Neural cell (in vitro differentiated cells): ENCODE data around the gene AMIGO3. TPM values are rescaled to one million over a fixed set of nuclear protein-coding genes. Genes with fewer than 3 reads are reported as not detected.

ENCODE experiments used
- H2AFZ ChIP-seq: fragments of 200-600, 300-800 bp; sonication (generic), shearing (Covaris generic); 2 replicates; pipeline ENCODE4 v1.6.0; 2014; ENCODE audit warnings: low read depth, mild to moderate bottlenecking, antibody characterized with exemption, low read length, moderate library complexity
- H3F3A ChIP-seq: fragments of 200-600 bp; shearing (Covaris generic); 2 replicates; pipeline ENCODE4 v1.6.1; 2016; ENCODE audit warnings: mild to moderate bottlenecking, moderate library complexity, mixed read lengths, antibody characterized with exemption, low read length; ENCODE audit not compliant: insufficient read depth, poor library complexity, severe bottlenecking
- H3K27ac ChIP-seq: fragments of 200-600, 300-800 bp; sonication (generic), shearing (Covaris generic); 2 replicates; pipeline ENCODE4 v1.5.1; 2014; ENCODE audit warnings: mild to moderate bottlenecking, low read length, moderate library complexity
- H3K27me3 ChIP-seq: fragments of 300-800, 200-600 bp; sonication (generic), shearing (Covaris generic); 2 replicates; pipeline ENCODE4 v1.6.0; 2014; ENCODE audit warnings: mild to moderate bottlenecking, low read depth, low read length, moderate library complexity; ENCODE audit not compliant: insufficient read depth
- H3K36me3 ChIP-seq: fragments of 300-800, 200-600 bp; sonication (generic), shearing (Covaris generic); 2 replicates; pipeline ENCODE4 v1.5.1; 2014; ENCODE audit warnings: mild to moderate bottlenecking, antibody characterized with exemption, low read length, moderate library complexity; ENCODE audit not compliant: insufficient read depth
- H3K4me2 ChIP-seq: fragments of 300-800, 200-600 bp; sonication (generic), shearing (Covaris generic); 2 replicates; pipeline ENCODE4 v1.6.0; 2014; ENCODE audit warnings: mild to moderate bottlenecking, low read length
- H3K4me3 ChIP-seq: fragments of 300-800, 200-600 bp; sonication (generic), shearing (Covaris generic); 2 replicates; pipeline ENCODE4 v1.5.1; 2014; ENCODE audit warnings: mild to moderate bottlenecking, low read length, moderate library complexity
- H3K79me2 ChIP-seq: fragments of 200-600 bp; shearing (Covaris generic); replicated peaks from 2 replicates; pipeline ENCODE4 v1.6.0; 2014; ENCODE audit warnings: mild to moderate bottlenecking, low read length, moderate library complexity; ENCODE audit not compliant: insufficient read depth
- H3K9ac ChIP-seq: fragments of 300-800, 200-600 bp; sonication (generic), shearing (Covaris generic); 2 replicates; pipeline ENCODE4 v1.6.1; 2016; ENCODE audit warnings: mild to moderate bottlenecking, low read length, mixed read lengths
- H3K9me2 ChIP-seq: fragments of 200-600 bp; shearing (Covaris generic); 2 replicates; pipeline ENCODE4 v1.6.1; 2016; ENCODE audit warnings: mild to moderate bottlenecking, low read length, mixed read lengths; ENCODE audit not compliant: insufficient read depth
- H3K9me3 ChIP-seq: fragments of 200-600, 300-800 bp; sonication (generic), shearing (Covaris generic); 2 replicates; pipeline ENCODE4 v1.6.1; 2016; ENCODE audit warnings: mild to moderate bottlenecking, mixed run types, low read length, moderate library complexity, mixed read lengths
- H4K20me1 ChIP-seq: fragments of 200-600 bp; shearing (Covaris generic); 2 replicates; pipeline ENCODE4 v1.6.1; 2016; ENCODE audit warnings: mild to moderate bottlenecking, mixed run types; ENCODE audit not compliant: insufficient read depth
- EP300 ChIP-seq: fragments of 450-650 bp; conservative IDR thresholded peaks from 2 replicates; pipeline ENCODE4 v1.6.1; 2014; ENCODE audit warnings: antibody characterized with exemption, mild to moderate bottlenecking, moderate library complexity; ENCODE audit not compliant: poor library complexity, severe bottlenecking
- EZH2 ChIP-seq: fragments of 200-600, 300-800 bp; shearing (Covaris generic), sonication (generic); IDR thresholded peaks from 2 replicates; pipeline ENCODE4 v1.6.1; 2014; ENCODE audit warnings: antibody characterized with exemption, low read length, borderline replicate concordance, mild to moderate bottlenecking; ENCODE audit not compliant: insufficient read depth, poor library complexity, severe bottlenecking
- MXI1 ChIP-seq: fragments of 450-650 bp; conservative IDR thresholded peaks from 2 replicates; pipeline ENCODE4 v1.6.1; 2014; ENCODE audit warnings: antibody characterized with exemption, mild to moderate bottlenecking; ENCODE audit not compliant: poor library complexity, severe bottlenecking
- POLR2AphosphoS5 ChIP-seq: IDR thresholded peaks from 2 replicates; pipeline ENCODE4 v1.6.1; 2012
- RAD21 ChIP-seq: fragments of 450-650 bp; conservative IDR thresholded peaks from 2 replicates; pipeline ENCODE4 v1.6.1; 2014; ENCODE audit warnings: antibody characterized with exemption, mild to moderate bottlenecking, moderate library complexity
- SMC3 ChIP-seq: fragments of 450-650 bp; conservative IDR thresholded peaks from 2 replicates; pipeline ENCODE4 v1.6.1; 2014; ENCODE audit warnings: antibody characterized with exemption, mild to moderate bottlenecking, moderate library complexity; ENCODE audit not compliant: poor library complexity
- TAF1 ChIP-seq: IDR thresholded peaks from 2 replicates; pipeline ENCODE4 v1.6.1; 2012; ENCODE audit warnings: low read depth
- polyA plus RNA-seq: library from polyadenylated mRNA; depleted of rRNA; stranded (reverse); fragments of >200 nt; gene quantifications from 2 replicates; pipeline ENCODE4 v1.2.3, GENCODE V29; 2014
- TF ChIP-seq, protein P1 (sequence below): fragments of 450-650 bp; IDR thresholded peaks from 2 replicates; pipeline ENCODE4 v1.5.1; 2014; ENCODE audit warnings: antibody characterized with exemption, mild to moderate bottlenecking, moderate library complexity; ENCODE audit not compliant: poor library complexity, severe bottlenecking
- TF ChIP-seq, protein P2 (sequence below): IDR thresholded peaks from 2 replicates; pipeline ENCODE4 v1.6.1; 2012; ENCODE audit warnings: borderline replicate concordance

Gene AMIGO3
- polyA plus RNA-seq, 1 donor from 2014 or later, result 4.0 TPM

DNA sequence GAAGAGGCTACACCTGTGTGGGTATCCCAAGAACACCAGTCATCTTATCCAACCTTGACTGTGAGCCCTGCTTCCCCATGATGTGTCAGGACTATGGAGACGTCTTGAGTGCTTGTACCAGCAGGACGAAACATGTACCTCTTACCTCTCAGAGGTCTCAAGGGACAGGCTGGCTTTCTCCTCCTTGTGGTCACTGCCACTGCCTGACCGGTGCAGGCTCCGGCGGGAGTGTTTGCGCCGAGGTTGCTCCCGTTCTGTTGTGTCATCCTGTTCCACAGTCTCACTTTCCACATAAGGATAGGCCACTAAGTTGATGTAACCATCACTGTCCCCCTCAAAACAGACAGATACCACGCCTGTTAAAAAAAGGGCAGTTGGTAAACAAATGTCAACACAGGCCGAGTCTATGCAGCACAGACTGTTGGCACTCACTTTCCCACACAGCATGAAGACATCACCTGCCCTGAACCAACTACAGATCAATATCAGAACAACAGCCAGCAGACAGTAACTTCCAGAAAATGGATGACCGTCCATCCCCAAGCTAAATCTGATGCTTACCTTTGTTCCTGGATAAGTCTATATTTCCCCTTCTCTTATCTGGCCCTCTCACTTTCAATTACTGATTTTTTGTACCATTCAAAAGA lies 18.7 kb upstream of the AMIGO3 start:
- no peaks in the 10 kb centered on the region for H3K9me2 ChIP-seq
- H3K27me3 ChIP-seq, result no peaks in the 10 kb centered on the region
- no peaks in the 10 kb centered on the region for H4K20me1 ChIP-seq
- no peak overlapping the region for H3K9ac ChIP-seq
- H3K27ac ChIP-seq, result no peak overlapping the region
- no peak overlapping the region for H3K4me2 ChIP-seq
- no peaks in the 10 kb centered on the region for H3K9me3 ChIP-seq
- no peaks in the 10 kb centered on the region for H3K36me3 ChIP-seq
- no peak overlapping the region for H2AFZ ChIP-seq
- no peaks in the 10 kb centered on the region for H3F3A ChIP-seq
- H3K79me2 ChIP-seq, result peaks cover 2% of the 10 kb centered on the region
- no peak overlapping the region for H3K4me3 ChIP-seq
- TF ChIP-seq POLR2AphosphoS5 (no peak), TAF1 (no peak), EP300 (no peak), EZH2 (no peak), MXI1 (no peak), RAD21 (no peak), SMC3 (no peak)
- TF ChIP-seq, protein P1, sequence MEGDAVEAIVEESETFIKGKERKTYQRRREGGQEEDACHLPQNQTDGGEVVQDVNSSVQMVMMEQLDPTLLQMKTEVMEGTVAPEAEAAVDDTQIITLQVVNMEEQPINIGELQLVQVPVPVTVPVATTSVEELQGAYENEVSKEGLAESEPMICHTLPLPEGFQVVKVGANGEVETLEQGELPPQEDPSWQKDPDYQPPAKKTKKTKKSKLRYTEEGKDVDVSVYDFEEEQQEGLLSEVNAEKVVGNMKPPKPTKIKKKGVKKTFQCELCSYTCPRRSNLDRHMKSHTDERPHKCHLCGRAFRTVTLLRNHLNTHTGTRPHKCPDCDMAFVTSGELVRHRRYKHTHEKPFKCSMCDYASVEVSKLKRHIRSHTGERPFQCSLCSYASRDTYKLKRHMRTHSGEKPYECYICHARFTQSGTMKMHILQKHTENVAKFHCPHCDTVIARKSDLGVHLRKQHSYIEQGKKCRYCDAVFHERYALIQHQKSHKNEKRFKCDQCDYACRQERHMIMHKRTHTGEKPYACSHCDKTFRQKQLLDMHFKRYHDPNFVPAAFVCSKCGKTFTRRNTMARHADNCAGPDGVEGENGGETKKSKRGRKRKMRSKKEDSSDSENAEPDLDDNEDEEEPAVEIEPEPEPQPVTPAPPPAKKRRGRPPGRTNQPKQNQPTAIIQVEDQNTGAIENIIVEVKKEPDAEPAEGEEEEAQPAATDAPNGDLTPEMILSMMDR, result no peak
- TF ChIP-seq, protein P2, sequence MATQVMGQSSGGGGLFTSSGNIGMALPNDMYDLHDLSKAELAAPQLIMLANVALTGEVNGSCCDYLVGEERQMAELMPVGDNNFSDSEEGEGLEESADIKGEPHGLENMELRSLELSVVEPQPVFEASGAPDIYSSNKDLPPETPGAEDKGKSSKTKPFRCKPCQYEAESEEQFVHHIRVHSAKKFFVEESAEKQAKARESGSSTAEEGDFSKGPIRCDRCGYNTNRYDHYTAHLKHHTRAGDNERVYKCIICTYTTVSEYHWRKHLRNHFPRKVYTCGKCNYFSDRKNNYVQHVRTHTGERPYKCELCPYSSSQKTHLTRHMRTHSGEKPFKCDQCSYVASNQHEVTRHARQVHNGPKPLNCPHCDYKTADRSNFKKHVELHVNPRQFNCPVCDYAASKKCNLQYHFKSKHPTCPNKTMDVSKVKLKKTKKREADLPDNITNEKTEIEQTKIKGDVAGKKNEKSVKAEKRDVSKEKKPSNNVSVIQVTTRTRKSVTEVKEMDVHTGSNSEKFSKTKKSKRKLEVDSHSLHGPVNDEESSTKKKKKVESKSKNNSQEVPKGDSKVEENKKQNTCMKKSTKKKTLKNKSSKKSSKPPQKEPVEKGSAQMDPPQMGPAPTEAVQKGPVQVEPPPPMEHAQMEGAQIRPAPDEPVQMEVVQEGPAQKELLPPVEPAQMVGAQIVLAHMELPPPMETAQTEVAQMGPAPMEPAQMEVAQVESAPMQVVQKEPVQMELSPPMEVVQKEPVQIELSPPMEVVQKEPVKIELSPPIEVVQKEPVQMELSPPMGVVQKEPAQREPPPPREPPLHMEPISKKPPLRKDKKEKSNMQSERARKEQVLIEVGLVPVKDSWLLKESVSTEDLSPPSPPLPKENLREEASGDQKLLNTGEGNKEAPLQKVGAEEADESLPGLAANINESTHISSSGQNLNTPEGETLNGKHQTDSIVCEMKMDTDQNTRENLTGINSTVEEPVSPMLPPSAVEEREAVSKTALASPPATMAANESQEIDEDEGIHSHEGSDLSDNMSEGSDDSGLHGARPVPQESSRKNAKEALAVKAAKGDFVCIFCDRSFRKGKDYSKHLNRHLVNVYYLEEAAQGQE, result no peak

DNA sequence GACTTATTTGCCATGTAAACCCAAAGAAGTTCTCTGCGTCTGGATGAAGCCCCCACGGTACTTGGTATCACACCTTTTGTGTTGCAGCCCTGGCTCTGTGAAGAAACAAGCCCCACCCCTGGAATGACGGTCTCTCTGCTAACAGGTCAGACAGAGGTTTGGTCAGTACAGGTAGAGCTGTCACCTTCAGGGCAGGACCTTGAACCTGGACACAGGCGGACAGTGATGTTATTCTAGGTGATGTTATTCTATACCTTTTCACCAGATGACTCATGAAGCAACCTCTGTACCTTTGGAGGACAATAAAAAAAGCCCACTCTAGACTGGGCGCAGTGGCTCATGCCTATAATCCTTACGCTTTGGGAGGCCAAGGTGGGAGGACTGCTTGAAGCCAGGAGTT lies 15.3 kb upstream of the AMIGO3 start:
- Histone ChIP-seq H3K27me3 (no peaks in the 10 kb centered on the region), H3K27ac (no peak overlapping the region), H2AFZ (no peak overlapping the region), H3K36me3 (no peaks in the 10 kb centered on the region), H3K4me2 (no peak overlapping the region), H3K4me3 (no peak overlapping the region), H4K20me1 (no peaks in the 10 kb centered on the region), H3F3A (no peaks in the 10 kb centered on the region), H3K9ac (no peak overlapping the region), H3K9me2 (no peaks in the 10 kb centered on the region), H3K79me2 (peaks cover 2% of the 10 kb centered on the region), H3K9me3 (no peaks in the 10 kb centered on the region)
- TF ChIP-seq SMC3 (no peak), MXI1 (no peak), EP300 (no peak), POLR2AphosphoS5 (no peak), TAF1 (no peak), EZH2 (no peak), RAD21 (no peak)
- TF ChIP-seq, protein P1, result no peak
- TF ChIP-seq, protein P2, result no peak
